OCI-LY1 (cell line): Measurements from ENCODE around the gene ZSCAN20.

Source experiments
- CTCF ChIP-seq: fragments of 200-600 bp; sonication (generic), shearing (Covaris generic); IDR thresholded peaks from 2 replicates; pipeline ENCODE4 v1.5.1; 2017; ENCODE audit warnings: mild to moderate bottlenecking, antibody characterized with exemption, low read length, moderate library complexity, mixed read lengths
- EZH2 ChIP-seq: fragments of 200-600 bp; sonication (generic), shearing (Covaris generic); IDR thresholded peaks from 2 replicates; pipeline ENCODE4 v1.8.0; 2017; ENCODE audit warnings: borderline replicate concordance, mixed run types, mild to moderate bottlenecking, antibody characterized with exemption, low read length, moderate library complexity, mixed read lengths

GRCh38 chr1:33503506-33503905 is 31.1 kb downstream of the ZSCAN20 start:
- TF ChIP-seq EZH2 (no peak), CTCF (no peak)
